HG03460 (cell line): Measurements from ENCODE around the gene FTL.

Experiments used
- ATAC-seq: cut with Tn5 transposase; IDR thresholded peaks from one replicate; pipeline ENCODE4 v1.9.1; 2021; ENCODE audit not compliant: unreplicated experiment

The FTL gene

GRCh38 chr19:48964205-48965039 is 687 bp upstream of the FTL start:
- no peak for ATAC-seq

DNA sequence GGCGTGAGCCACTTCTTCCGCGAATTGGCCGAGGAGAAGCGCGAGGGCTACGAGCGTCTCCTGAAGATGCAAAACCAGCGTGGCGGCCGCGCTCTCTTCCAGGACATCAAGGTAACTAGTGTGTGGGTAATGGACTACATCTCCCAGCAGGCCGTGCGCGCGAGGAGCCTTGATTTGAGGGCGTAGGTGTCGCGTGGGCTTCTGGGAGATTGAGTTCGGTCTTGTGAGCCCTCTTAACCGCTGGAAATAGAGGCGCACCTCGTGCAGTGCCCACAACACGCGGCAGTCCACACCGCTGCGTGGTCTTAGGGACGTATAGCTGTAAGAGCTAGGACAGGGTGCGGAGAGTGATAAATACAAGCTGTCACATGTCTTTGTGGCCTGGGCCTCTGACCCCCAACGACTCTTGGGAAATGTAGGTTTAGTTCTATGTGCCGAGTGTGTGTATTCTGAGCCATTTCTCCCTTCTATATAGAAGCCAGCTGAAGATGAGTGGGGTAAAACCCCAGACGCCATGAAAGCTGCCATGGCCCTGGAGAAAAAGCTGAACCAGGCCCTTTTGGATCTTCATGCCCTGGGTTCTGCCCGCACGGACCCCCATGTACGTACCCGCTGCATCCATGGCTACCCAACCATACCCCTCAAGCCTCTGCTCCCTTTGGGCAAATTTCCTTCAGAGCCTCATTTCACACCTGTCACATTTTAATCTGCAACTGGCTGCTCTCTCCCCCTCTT is 864 bp downstream of the FTL start:
- peak; percentile 26 for ATAC-seq

DNA sequence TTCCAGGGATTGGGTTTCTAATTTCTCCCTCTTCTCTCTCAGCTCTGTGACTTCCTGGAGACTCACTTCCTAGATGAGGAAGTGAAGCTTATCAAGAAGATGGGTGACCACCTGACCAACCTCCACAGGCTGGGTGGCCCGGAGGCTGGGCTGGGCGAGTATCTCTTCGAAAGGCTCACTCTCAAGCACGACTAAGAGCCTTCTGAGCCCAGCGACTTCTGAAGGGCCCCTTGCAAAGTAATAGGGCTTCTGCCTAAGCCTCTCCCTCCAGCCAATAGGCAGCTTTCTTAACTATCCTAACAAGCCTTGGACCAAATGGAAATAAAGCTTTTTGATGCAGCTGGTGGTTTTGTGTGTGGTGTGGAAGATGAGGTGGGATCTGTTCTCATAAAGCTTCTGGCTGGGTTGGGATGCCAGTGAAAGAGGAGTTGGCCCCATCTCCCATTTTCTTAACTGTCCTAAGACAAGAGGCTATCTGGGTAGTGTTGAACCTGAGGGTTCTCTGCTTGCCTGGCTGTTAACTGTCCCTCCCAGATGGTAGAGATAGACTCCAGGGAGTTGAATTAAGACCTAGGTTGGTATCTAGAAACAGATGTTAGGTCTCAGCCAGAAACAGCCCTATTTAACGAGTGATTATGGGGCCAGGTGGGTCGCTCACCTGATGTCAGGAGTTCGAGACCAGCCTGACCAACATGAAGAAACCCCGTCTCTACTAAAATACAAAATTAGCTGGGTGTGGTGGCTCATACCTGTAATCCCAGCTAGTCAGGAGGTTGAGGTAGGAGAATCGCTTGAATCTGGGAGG is 1.6 kb downstream of the FTL start:
- no peak for ATAC-seq

DNA sequence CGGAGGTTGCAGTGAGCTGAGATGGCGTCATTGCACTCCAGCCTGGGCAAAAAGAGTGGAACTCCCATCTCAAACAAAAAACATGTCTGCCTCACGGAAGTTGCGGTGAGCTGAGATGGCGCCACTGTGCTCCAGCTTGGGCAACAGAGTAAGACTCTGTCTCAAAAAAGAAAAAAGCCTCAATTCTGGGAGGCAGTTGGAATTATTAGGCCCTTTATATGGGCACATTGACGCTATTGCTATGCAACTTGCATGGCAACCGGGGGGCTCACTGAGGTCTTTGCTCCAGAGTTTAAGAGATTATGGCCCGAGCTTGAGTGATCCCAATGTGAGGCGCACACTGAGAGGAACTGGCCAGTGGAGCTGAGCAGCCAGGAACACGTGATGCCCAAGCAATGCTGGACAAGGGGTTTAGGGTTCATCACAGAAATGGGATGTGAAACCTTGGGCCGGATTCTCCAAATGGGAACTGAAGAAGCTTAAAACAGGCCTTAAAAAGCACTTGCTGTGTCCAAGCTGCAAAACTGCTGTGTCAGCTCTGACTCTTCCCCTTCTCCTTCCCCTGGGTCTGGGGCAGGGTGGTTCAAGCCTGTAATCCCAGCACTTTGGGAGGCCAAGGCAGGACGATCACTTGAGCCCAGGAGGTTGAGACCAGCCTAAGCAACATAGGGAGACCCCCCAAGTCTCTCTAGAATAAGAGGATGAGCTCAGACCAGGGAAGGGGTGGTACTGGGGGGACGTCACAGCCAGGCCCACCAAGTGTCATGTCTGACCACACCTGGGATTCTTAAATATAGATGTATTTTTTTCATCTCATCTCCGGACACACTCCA is 2.5 kb downstream of the FTL start:
- no peak for ATAC-seq

DNA sequence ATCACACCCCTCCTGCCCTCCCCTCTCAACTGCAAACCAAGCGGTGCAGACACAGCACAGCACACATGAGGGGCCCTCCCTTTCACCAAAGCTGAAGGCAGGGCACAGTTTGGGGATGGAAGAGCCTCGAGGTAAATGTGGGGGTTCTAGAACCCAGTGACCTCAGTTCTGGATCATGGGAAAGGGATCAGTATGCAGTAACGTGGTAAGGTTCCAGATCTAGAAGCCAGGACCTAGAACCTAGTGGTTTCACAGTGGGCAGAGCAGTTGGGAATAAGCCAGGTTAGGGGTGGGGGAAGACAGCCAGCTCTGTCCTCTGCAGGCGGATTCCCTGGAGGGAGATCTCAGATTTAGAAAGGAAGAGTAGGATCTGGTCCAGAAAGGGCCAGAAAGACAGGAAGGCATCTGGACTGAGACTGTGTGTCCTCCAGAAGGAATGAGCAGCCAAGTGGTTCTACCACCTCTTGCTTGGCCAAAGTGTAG is 3.1 kb downstream of the FTL start:
- ATAC-seq, result no peak

DNA sequence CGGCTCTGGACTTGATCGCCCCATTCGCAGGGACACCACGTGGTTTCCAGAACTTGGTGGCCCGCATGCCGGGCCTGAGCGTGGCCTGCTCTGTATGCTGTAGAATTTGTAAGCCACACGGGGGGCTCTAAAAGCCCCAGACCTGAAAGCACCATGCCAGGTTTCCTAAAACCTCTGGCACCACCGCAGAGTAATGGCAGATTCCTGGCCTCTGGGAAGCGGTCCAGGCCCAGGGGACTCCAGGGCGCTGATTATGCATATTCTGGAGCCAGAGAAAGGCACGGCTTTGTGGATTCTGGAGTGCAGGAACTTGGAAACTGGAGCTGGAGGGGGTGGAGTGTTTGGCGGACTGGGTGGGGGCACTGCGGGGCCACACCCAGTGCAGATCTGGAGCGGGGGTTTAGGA is 3.7 kb downstream of the FTL start:
- ATAC-seq, result no peak

DNA sequence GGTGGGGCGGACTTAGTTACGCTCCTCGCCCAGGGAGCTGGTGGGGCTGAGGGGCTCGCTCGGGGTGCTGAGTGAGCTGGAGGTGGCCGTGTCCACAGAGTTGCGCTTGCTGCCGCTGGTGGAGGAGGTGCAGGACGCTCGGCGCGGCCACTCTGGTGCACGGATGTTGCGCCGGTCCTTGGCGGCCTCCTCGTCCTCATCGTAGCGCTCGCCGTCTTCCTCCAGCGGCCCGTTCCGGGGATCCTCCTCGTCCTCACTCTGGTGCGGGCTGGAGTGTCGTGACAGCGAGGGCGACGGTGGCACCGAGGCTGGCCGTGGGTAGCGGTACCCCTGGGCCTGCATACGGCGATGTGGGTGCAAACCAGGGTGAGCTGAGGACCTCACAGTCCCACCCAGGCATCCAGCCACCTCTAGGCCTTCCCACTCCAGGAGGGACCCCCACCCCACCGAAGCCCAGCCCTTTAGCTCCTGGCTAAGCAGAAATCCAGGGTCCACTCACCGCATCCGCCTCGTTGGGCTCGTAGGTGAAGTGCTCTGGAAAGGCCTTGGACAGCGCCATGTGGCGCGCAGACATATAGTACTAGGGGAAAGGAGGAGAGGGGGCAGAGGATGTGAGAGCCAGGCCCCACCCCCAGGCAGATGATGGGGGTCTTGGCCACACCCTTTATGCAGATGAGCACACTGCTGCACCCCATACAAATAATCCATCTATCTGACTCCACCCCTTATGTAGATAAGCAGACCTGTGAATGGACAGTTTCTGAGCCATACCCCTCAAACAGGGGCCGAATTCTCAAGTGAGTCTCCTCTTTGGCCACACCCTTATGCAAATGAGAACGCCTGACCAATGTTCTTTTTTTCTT is 4.4 kb downstream of the FTL start:
- no peak for ATAC-seq

GRCh38 chr19:48970139-48970766 is 5.1 kb downstream of the FTL start:
- ATAC-seq, result no peak

- no peak for ATAC-seq
Observed at GRCh38 chr19:48970923-48971395, 5.8 kb downstream of the FTL start.

DNA sequence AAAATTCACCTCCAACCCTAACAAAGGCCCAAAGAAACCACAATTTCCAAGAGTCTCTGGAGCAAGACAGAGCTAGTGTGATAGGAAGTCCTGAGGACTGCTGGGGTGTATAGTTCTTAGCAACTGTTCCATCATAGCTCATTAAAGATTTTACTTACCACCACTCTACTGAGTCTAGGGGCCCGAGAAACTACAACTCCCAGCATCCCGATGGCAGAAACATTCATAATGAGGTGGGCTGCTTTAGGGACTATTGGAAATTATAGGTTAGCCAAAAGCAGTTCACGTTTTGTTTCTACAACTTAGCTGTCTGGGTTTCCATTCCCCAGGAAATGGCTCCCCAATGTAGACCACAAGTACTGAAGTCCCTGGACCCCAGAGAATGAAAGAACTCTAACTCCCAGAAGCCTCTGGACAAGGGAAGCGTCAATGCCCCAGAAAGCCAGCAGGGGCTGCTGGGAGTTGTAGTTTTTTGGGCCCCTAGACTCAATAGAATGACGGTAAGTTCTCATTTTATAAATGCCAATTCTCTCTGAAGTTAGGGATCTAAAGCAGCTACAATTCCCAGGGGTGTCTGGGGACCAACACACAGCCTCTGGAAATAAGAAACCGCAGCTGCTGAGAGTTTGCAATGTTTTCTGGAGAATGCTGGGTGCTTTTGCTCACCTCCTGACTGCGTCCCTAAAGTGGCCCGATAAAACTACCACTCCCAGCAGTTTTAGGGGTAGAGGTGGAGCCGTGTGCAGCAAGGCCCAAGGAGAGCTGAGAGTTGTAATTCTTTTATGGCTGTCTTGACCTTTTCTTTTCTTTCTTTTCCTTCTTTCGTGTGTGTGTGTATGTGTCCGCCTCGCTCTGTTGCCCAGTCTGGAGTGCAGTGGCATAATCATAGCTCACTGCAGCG is 11.1 kb downstream of the FTL start:
- ATAC-seq, result no peak

GRCh38 chr19:48977061-48977460 is 12.0 kb downstream of the FTL start:
- ATAC-seq, result no peak

GRCh38 chr19:48982280-48982679 is 17.2 kb downstream of the FTL start:
- no peak for ATAC-seq

DNA sequence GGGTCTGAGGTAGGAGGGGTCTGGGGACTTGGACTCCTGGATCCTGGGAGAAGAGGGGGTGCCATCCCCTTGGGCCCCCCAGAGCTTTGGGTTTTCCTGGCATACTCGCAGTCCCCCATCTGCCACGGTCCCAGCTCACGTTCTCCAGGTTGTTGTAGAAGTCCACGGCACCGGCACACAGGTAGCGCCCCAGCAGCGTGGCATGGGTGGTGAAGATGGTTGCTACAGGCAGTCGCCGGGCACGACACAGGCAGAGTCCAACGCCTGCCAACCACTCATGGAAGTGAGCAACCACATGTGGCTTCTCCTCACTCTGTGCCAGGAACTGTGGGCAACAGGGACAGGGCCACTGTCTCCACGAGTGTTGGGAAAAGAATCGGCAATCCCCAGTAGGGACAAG is 20.6 kb downstream of the FTL start:
- no peak for ATAC-seq

- ATAC-seq, result no peak
Observed at GRCh38 chr19:48986211-48986610, 21.1 kb downstream of the FTL start.

- ATAC-seq, result no peak
Observed at GRCh38 chr19:48987323-48987722, 22.2 kb downstream of the FTL start.

GRCh38 chr19:48988286-48988685 is 23.2 kb downstream of the FTL start:
- ATAC-seq, result no peak

- ATAC-seq, result no peak
Observed at GRCh38 chr19:48988860-48989259, 23.8 kb downstream of the FTL start.

- ATAC-seq, result no peak
Observed at GRCh38 chr19:48989701-48990291, 24.7 kb downstream of the FTL start.
